ENCODE measurements around the gene IL17B. TPM values are rescaled to one million over a fixed set of nuclear protein-coding genes. Genes with fewer than 3 reads are reported as not detected.

The IL17B gene
- total and polyA plus RNA-seq, 2 of the 8 experiments (the other 6 are each of a cell fraction or from before 2014, with no cell fraction given) = 0.18 TPM; not detected in 1

DNA sequence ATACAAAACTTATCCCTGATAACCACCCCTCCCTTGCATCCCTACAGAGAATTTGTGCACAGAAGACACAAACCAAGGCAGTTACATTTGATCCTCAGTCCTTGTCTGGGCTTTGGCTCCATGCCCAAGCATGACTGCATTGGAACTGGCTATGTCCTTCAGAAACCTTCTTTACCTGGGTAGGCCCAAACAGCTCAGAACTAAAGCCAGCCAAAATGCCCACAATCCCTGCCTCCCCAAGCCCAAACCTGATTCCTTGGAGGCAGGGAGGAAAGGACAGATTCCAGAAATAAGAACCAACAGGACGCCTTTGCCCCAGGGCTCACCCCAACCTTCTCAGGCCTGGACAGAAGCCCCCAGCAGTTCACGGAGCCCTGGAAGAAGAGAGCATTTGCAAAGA is 8.2 kb downstream of the IL17B start:
- Histone ChIP-seq H3K4me3 (ENCODE audit: extremely low read depth in 1 of 4, insufficient read depth in 2 of 4, low read depth in 3 of 4, low read length in 4 of 4) (no peak overlapping the region), H3K23me2 (ENCODE audit: low read depth, low read length) (no peaks in the 10 kb centered on the region), H3K9ac (replicated peaks in 1 of 4; ENCODE audit: extremely low read depth in 1 of 4, low read depth in 3 of 4, low read length in 3 of 4) (no peak overlapping the region), H3K9me3 (ENCODE audit: insufficient read depth in 2 of 2, low read depth in 1 of 2, low read length in 1 of 2) (no peaks in the 10 kb centered on the region), H2BK12ac (ENCODE audit: low read depth, low read length) (no peak overlapping the region), H3K79me1 (ENCODE audit: low read depth, low read length) (no peaks in the 10 kb centered on the region), H2BK20ac (ENCODE audit: low read length) (no peak overlapping the region), H3K4me1 (replicated peaks in 1 of 4; ENCODE audit: control insufficient read depth in 3 of 4, insufficient read depth in 4 of 4, low read length in 3 of 4) (peaks cover 0 to 3% (median 1%) of the 10 kb centered on the region in 4 experiments; a peak in 5 of 7 replicates), H3K4ac (replicated peaks; ENCODE audit: insufficient read length, low read depth, low read length) (no peak overlapping the region), H2BK120ac (replicated peaks; ENCODE audit: low read depth, low read length) (no peak overlapping the region), H3K14ac (ENCODE audit: insufficient read length) (no peak overlapping the region), H4K5ac (ENCODE audit: insufficient read length, low read depth, low read length) (no peak overlapping the region), H2AFZ (ENCODE audit: low read length) (no peak overlapping the region), H3K36me3 (ENCODE audit: control insufficient read depth in 2 of 4, insufficient read depth in 4 of 4, low read length in 3 of 4) (no peaks in the 10 kb centered on the region), H3K79me2 (ENCODE audit: control insufficient read depth in 1 of 2, insufficient read depth in 2 of 2, low read length in 2 of 2) (no peaks in the 10 kb centered on the region), H2AK5ac (ENCODE audit: low read depth, low read length) (no peak overlapping the region), H3K18ac (ENCODE audit: extremely low read depth, low read length) (no peak overlapping the region), H2BK15ac (ENCODE audit: low read length) (no peak overlapping the region), H3K56ac (replicated peaks; ENCODE audit: insufficient read length, low read depth, low read length) (no peak overlapping the region), H4K20me1 (replicated peaks in 1 of 2; ENCODE audit: control insufficient read depth in 1 of 2, insufficient read depth in 2 of 2, low read length in 2 of 2) (no peaks in the 10 kb centered on the region), H4K8ac (ENCODE audit: extremely low read depth, insufficient read depth, low read length) (no peak overlapping the region), H2BK5ac (ENCODE audit: low read depth, low read length) (no peak overlapping the region), H3K27me3 (replicated peaks in 1 of 4; ENCODE audit: control insufficient read depth in 3 of 4, extremely low read depth in 1 of 4, insufficient read depth in 3 of 4, low read length in 3 of 4) (no peaks in the 10 kb centered on the region), H4K91ac (replicated peaks; ENCODE audit: insufficient read length, low read length) (no peak overlapping the region), H3K4me2 (ENCODE audit: insufficient read depth in 1 of 2, low read depth in 2 of 2, low read length in 2 of 2) (no peak overlapping the region), H3K27ac (ENCODE audit: low read depth, low read length) (no peak overlapping the region), H3K23ac (ENCODE audit: insufficient read length) (no peak overlapping the region)
- CTCF ChIA-PET (ENCODE audit: partially characterized antibody) = interaction anchor here (0.9 to 46.1 kb wide), 23 partner anchors 9 to 200 kb away, joined by 3 to 1310 read pairs (median 9); partner anchors contain the start of genes IL17B and PCYOX1L
- POLR2A ChIA-PET (ENCODE audit: partially characterized antibody) = interaction anchor here (0.6 to 1.6 kb wide), 4 partner anchors 23 to 440 kb away, joined by 3 to 5 read pairs (median 3); no protein-coding TSS in a partner anchor
- DNase-seq (ENCODE audit: low read depth in 1 of 2, low spot score in 2 of 2) (no peak), FAIRE-seq (no peak)
- 76% methylated on average over 2 of the region's 2 CpGs; no CpG with 5 or more reads in 1 of the 2 experiments for WGBS, 2 experiments (ENCODE audit: extremely low coverage in 1 of 2, insufficient coverage in 1 of 2, insufficient read length in 1 of 2, insufficient replicate concordance in 2 of 2, low coverage in 1 of 2, low lambda C conversion rate in 2 of 2, missing lambda C conversion rate in 1 of 2)
- no peak for TF ChIP-seq JUND (IDR thresholded peaks at IDR 0.05; ENCODE audit: low read length)
- no peak for TF ChIP-seq MAFK (IDR thresholded peaks at IDR 0.05; ENCODE audit: low read depth, low read length)
- TF ChIP-seq SP4 (IDR thresholded peaks at IDR 0.05; ENCODE audit: low read length) = no peak
- TF ChIP-seq FOSL1 (IDR thresholded peaks at IDR 0.05; ENCODE audit: insufficient read depth, low read depth, low read length) = no peak
- TF ChIP-seq RXRA (IDR thresholded peaks at IDR 0.05; ENCODE audit: insufficient read depth, low read depth, low read length) = no peak
- TF ChIP-seq TCF12 (IDR thresholded peaks at IDR 0.05; ENCODE audit: low read depth, low read length) = no peak
- TF ChIP-seq EP300 (IDR thresholded peaks at IDR 0.05; ENCODE audit: borderline replicate concordance in 1 of 2, low read depth in 2 of 2, low read length in 2 of 2) = no peak
- TF ChIP-seq, protein P1, sequence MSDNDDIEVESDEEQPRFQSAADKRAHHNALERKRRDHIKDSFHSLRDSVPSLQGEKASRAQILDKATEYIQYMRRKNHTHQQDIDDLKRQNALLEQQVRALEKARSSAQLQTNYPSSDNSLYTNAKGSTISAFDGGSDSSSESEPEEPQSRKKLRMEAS (IDR thresholded peaks at IDR 0.05) = no peak
- no peak for TF ChIP-seq RNF2 (IDR thresholded peaks at IDR 0.05; ENCODE audit: borderline replicate concordance, low read depth, low read length, missing control alignments, poor library complexity, severe bottlenecking)
- TF ChIP-seq KDM1A (IDR thresholded peaks at IDR 0.05; ENCODE audit: borderline replicate concordance, low read length) = no peak
- TF ChIP-seq PHF8 (conservative IDR thresholded peaks at IDR 0.05; ENCODE audit: low read depth, low read length) = no peak
- no peak for TF ChIP-seq SIN3A (conservative IDR thresholded peaks at IDR 0.05 in 1 of 2, IDR thresholded peaks at IDR 0.05 in 1 of 2; ENCODE audit: low read depth in 1 of 2, low read length in 2 of 2)

Measured in H1 (cell line).